Fibroblast of mammary gland (primary cell): ENCODE measurements around the gene UBE3B.

Experiments
- DNase-seq: peaks from one replicate; pipeline ENCODE4 v3.0.0-alpha.2; 2010; ENCODE audit warnings: low read depth
- H3K4me3 ChIP-seq: 2 replicates; pipeline ENCODE4 v1.5.1; 2011; ENCODE audit warnings: low read depth, mild to moderate bottlenecking, low read length, moderate library complexity; ENCODE audit not compliant: control insufficient read depth
- TF ChIP-seq, protein P1 (sequence below): conservative IDR thresholded peaks from 2 replicates; pipeline ENCODE4 v1.5.1; 2011; ENCODE audit warnings: low read depth, low read length, inconsistent platforms; ENCODE audit not compliant: control insufficient read depth, insufficient read depth

Gene UBE3B

DNA sequence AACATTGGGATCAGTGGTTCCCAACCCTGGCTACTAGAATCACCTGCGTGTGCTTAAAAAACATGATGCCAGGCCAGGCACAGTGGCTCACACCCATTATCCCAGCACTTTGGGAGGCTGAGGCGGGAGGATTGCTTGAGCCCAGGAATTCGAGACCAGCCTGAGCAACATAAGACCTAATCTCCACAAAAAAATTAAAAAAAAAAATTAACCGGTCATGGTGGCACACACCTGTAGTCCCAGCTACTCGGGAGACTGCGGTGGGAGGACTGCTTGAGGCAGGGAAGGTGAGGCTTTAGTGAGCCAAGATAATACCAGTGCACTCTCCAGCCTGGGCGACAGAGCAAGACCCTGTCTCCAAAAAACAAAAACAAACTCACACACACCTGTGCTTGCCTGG lies 2.3 kb upstream of the UBE3B start:
- no peak for DNase-seq
- peak overlapping the region; percentile 100 for H3K4me3 ChIP-seq
- TF ChIP-seq, protein P1, sequence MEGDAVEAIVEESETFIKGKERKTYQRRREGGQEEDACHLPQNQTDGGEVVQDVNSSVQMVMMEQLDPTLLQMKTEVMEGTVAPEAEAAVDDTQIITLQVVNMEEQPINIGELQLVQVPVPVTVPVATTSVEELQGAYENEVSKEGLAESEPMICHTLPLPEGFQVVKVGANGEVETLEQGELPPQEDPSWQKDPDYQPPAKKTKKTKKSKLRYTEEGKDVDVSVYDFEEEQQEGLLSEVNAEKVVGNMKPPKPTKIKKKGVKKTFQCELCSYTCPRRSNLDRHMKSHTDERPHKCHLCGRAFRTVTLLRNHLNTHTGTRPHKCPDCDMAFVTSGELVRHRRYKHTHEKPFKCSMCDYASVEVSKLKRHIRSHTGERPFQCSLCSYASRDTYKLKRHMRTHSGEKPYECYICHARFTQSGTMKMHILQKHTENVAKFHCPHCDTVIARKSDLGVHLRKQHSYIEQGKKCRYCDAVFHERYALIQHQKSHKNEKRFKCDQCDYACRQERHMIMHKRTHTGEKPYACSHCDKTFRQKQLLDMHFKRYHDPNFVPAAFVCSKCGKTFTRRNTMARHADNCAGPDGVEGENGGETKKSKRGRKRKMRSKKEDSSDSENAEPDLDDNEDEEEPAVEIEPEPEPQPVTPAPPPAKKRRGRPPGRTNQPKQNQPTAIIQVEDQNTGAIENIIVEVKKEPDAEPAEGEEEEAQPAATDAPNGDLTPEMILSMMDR = no peak

DNA sequence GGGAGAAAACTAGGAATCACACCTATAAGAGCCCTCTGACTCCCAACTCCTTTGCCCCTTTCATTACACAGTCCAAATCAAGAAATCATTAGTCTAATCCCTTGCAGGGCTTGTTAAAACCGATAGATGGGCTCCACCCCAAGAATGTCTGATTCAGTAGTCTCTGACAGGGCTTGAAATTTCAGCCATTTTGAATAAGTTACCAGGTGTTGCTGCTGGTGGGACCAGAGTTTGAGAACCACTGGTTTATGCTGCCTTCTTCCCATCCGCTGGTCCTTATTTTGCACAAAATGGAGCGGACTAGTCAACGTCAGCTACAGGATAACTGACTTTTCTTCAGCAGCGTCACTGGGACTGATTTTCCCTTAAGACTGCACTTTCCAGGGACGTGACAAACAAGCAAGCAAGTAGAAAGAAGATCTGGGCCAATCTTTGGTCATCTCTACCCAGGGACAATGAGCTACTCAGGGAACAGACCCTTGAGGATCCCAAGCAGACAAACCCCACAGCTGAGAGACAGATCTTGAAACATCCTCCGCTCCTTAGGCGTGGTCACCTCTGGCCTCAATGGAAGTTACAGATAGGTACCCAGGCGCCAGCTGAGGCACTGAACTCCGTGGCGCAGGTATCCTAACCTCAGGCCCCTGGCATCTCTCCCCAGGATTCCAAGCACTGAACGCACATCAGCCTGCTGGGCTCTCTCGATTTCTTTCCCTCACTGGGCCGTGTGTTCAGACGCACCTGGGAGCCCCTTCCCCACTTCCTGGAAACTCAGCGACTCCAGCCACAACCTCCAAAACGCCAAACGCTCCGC lies 1.2 kb upstream of the UBE3B start:
- TF ChIP-seq, protein P1 = no peak
- peak; percentile 39 for DNase-seq
- H3K4me3 ChIP-seq = peak overlapping the region; percentile 100

DNA sequence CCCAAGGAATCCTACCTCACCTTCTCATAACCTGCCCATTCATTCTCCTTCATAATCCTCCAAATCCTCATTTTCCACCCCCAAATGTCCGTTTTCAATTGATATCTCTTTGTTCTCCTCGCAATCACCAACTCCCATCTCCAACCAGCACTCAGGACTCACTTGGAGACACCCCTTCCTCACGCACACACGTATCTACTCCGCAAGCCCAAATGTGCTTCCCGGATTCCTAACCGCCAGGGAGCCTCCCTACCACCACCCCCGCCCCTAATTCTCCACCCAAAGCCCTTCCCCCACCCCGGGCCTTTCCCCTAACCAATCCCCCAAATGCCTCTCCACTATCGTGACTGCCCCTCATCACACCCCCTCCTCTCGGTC lies 638 bp upstream of the UBE3B start:
- TF ChIP-seq, protein P1 = no peak
- DNase-seq = no peak
- peak overlapping the region; percentile 100 for H3K4me3 ChIP-seq

DNA sequence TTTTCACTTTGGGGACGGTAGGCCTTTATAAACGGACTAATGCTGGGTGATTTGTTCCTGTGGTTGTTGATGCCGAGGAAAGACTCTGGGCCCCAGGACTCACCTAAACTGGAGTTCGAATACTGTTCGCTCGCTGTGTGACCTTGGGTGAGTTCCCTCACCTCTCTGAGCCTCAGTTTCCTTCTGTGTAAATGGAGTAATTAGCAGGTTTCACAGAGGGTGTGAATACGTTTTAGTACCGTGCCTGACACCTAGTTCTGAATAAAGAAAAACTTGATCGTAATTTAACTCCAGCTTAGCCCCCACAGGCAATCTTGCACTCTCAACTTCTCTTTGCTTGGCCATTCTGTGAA lies 505 bp downstream of the UBE3B start:
- no peak for DNase-seq
- peak overlapping the region; percentile 100 for H3K4me3 ChIP-seq
- TF ChIP-seq, protein P1 = no peak

DNA sequence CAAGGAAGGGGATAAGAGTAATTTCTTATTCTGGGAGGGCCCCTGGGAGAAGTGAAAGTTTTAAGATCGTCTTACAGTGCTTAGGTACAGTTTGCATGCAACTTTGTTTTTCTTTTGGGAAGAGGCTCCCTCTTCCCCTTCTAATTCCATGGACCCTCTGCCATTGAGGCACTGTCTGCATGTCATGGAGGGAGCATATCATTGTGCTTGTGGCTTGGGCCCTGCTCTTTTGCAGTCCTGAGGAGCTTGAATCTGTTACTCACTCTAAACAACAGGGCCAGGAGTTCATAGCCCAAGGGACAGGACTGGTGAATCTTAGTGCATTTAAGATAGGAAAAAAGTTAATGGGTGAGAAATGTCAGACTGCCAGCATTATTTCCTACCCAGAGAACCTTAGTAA lies 2.3 kb downstream of the UBE3B start:
- no peak for DNase-seq
- TF ChIP-seq, protein P1 = no peak
- no peak overlapping the region for H3K4me3 ChIP-seq

DNA sequence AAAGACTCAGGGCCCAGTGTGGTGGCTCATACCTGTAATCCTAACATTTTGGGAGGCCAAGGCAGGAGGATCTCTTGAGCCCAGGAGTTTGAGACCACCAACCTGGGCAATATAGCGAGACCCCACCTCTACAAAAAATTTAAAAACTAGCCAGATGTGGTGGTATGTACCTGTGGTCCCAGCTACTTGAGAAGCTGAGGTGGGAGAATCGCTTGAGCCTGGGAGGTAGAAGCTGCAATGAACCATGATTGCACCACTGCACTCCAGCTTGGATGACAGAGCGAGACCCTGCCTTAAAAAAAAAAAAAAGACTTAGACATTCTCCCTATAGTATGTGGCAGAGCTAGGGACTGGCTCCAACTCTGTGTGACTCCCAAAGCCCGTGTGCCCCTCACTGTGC lies 2.9 kb downstream of the UBE3B start:
- no peak overlapping the region for H3K4me3 ChIP-seq
- no peak for DNase-seq
- TF ChIP-seq, protein P1 = no peak
